ENCODE measurements around the gene MSH6.
"Not testable (repeated sequence)": the region's sequence is repeated elsewhere in the genome, so short reads cannot be mapped to it uniquely, and the experiment has no call there.

The MSH6 gene

GRCh38 chr2:47838249-47838648 is 55.3 kb downstream of the MSH6 start:
- Histone ChIP-seq H3K27ac (ENCODE audit: low read length) (no peak overlapping the region), H3K36me3 (ENCODE audit: control insufficient read depth, insufficient read depth, low read length) (peaks cover 8% of the 10 kb centered on the region; the same call in 1 of the 2 replicates), H3K4me3 (ENCODE audit: low read length) (no peak overlapping the region), H3K4me1 (ENCODE audit: control insufficient read depth, insufficient read depth, low read length) (no peaks in the 10 kb centered on the region), H3K27me3 (ENCODE audit: control insufficient read depth, insufficient read depth, low read length) (no peaks in the 10 kb centered on the region), H3K9me3 (ENCODE audit: control insufficient read depth, insufficient read depth, low read length) (no peaks in the 10 kb centered on the region)
- no peak for DNase-seq (ENCODE audit: low read depth, low spot score)
- WGBS (ENCODE audit: insufficient coverage, insufficient read length) = no CpG with 5 or more reads among the region's 1 CpG

- no CpG with 5 or more reads among the region's 4 CpGs for WGBS (ENCODE audit: insufficient coverage, insufficient read length)
- no peak for DNase-seq (ENCODE audit: low read depth, low spot score)
- Histone ChIP-seq H3K36me3 (ENCODE audit: control insufficient read depth, insufficient read depth, low read length) (peaks cover 8% of the 10 kb centered on the region; the same call in 1 of the 2 replicates), H3K9me3 (ENCODE audit: control insufficient read depth, insufficient read depth, low read length) (no peaks in the 10 kb centered on the region), H3K4me1 (ENCODE audit: control insufficient read depth, insufficient read depth, low read length) (no peaks in the 10 kb centered on the region), H3K27me3 (ENCODE audit: control insufficient read depth, insufficient read depth, low read length) (no peaks in the 10 kb centered on the region), H3K27ac (ENCODE audit: low read length) (no peak overlapping the region), H3K4me3 (ENCODE audit: low read length) (no peak overlapping the region)
These were observed 55.7 kb downstream of the MSH6 start for GRCh38 chr2:47838686-47839085.

- Histone ChIP-seq H3K4me1 (ENCODE audit: control insufficient read depth, insufficient read depth, low read length) (no peaks in the 10 kb centered on the region), H3K36me3 (ENCODE audit: control insufficient read depth, insufficient read depth, low read length) (peaks cover 2% of the 10 kb centered on the region; the same call in 1 of the 2 replicates), H3K9me3 (ENCODE audit: control insufficient read depth, insufficient read depth, low read length) (no peaks in the 10 kb centered on the region), H3K4me3 (ENCODE audit: low read length) (no peak overlapping the region), H3K27me3 (ENCODE audit: control insufficient read depth, insufficient read depth, low read length) (no peaks in the 10 kb centered on the region), H3K27ac (ENCODE audit: low read length) (no peak overlapping the region)
- no peak for DNase-seq (ENCODE audit: low read depth, low spot score)
- WGBS (ENCODE audit: insufficient coverage, insufficient read length) = no CpG with 5 or more reads among the region's 3 CpGs
These were observed 59.9 kb downstream of the MSH6 start for GRCh38 chr2:47842846-47843245.

GRCh38 chr2:47843407-47843806 is 60.5 kb downstream of the MSH6 start:
- no peak overlapping the region for H3K4me3 ChIP-seq (ENCODE audit: low read length)
- DNase-seq (ENCODE audit: low read depth, low spot score) = no peak
- WGBS (ENCODE audit: insufficient coverage, insufficient read length) = no CpG with 5 or more reads among the region's 1 CpG
- no peaks in the 10 kb centered on the region for H3K4me1 ChIP-seq (ENCODE audit: control insufficient read depth, insufficient read depth, low read length)
- H3K36me3 ChIP-seq (ENCODE audit: control insufficient read depth, insufficient read depth, low read length) = peaks cover 2% of the 10 kb centered on the region; the same call in 1 of the 2 replicates
- no peak overlapping the region for H3K27ac ChIP-seq (ENCODE audit: low read length)
- no peaks in the 10 kb centered on the region for H3K27me3 ChIP-seq (ENCODE audit: control insufficient read depth, insufficient read depth, low read length)
- no peaks in the 10 kb centered on the region for H3K9me3 ChIP-seq (ENCODE audit: control insufficient read depth, insufficient read depth, low read length)

DNA sequence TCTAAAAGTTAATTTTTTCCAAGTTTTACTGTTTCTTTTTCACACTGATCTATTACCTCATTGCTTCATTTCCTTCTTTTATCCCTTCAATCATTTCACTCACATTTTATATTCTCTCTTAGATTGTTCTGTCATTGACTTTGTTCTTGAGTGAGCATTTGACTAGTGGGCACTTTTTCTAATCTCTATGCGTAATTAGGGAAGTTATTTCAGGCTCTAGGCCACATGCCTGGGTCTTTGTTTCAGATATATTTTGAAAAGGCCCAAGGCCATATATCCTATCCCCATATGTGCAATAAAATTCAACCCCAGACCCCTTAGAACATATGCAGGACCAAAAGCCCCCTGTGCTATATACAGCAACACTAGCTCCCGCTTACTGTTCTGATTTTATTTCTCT is 61.2 kb downstream of the MSH6 start:
- H3K36me3 ChIP-seq (ENCODE audit: control insufficient read depth, insufficient read depth, low read length) = no peaks in the 10 kb centered on the region
- no CpG with 5 or more reads among the region's 2 CpGs for WGBS (ENCODE audit: insufficient coverage, insufficient read length)

DNA sequence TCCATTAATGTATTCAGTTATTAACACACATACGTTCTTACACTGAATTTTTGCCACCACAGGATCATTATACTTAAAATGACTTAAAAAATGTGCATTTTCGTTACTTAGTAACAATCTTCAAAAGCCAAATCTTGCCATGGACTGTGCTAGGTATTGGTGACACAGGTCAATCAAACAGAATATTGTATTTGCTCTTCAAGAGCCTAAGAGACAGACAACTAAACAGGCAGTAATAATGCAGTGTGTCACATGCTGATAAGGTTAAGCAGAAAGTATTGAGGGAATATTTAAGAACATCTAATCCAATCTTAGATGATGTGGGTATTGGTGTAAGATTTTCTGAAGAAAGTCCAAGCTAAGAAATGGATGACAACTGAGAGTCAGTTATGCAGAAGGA is 66.4 kb downstream of the MSH6 start:
- DNase-seq (ENCODE audit: low read depth, low spot score) = no peak
- Histone ChIP-seq H3K9me3 (ENCODE audit: control insufficient read depth, insufficient read depth, low read length) (no peaks in the 10 kb centered on the region), H3K27me3 (ENCODE audit: control insufficient read depth, insufficient read depth, low read length) (no peaks in the 10 kb centered on the region), H3K27ac (ENCODE audit: low read length) (no peak overlapping the region), H3K36me3 (ENCODE audit: control insufficient read depth, insufficient read depth, low read length) (no peaks in the 10 kb centered on the region), H3K4me3 (ENCODE audit: low read length) (no peak overlapping the region), H3K4me1 (ENCODE audit: control insufficient read depth, insufficient read depth, low read length) (no peaks in the 10 kb centered on the region)
- WGBS (ENCODE audit: insufficient coverage, insufficient read length) = no CpG with 5 or more reads among the region's 2 CpGs

More for the DNA sequence above, 61.2 kb downstream of the MSH6 start:
- Histone ChIP-seq H3K9me3 (ENCODE audit: control insufficient read depth, insufficient read depth, low read length) (no peaks in the 10 kb centered on the region), H3K4me1 (ENCODE audit: control insufficient read depth, insufficient read depth, low read length) (no peaks in the 10 kb centered on the region), H3K4me3 (ENCODE audit: low read length) (no peak overlapping the region), H3K27me3 (ENCODE audit: control insufficient read depth, insufficient read depth, low read length) (no peaks in the 10 kb centered on the region), H3K27ac (ENCODE audit: low read length) (no peak overlapping the region)
- DNase-seq (ENCODE audit: low read depth, low spot score) = no peak

GRCh38 chr2:47850198-47850597 is 67.3 kb downstream of the MSH6 start:
- no CpG with 5 or more reads among the region's 1 CpG for WGBS (ENCODE audit: insufficient coverage, insufficient read length)
- no peak for DNase-seq (ENCODE audit: low read depth, low spot score)
- no peak overlapping the region for H3K27ac ChIP-seq (ENCODE audit: low read length)
- H3K4me1 ChIP-seq (ENCODE audit: control insufficient read depth, insufficient read depth, low read length) = no peaks in the 10 kb centered on the region
- H3K27me3 ChIP-seq (ENCODE audit: control insufficient read depth, insufficient read depth, low read length) = no peaks in the 10 kb centered on the region
- no peaks in the 10 kb centered on the region for H3K36me3 ChIP-seq (ENCODE audit: control insufficient read depth, insufficient read depth, low read length)
- no peaks in the 10 kb centered on the region for H3K9me3 ChIP-seq (ENCODE audit: control insufficient read depth, insufficient read depth, low read length)
- no peak overlapping the region for H3K4me3 ChIP-seq (ENCODE audit: low read length)

DNA sequence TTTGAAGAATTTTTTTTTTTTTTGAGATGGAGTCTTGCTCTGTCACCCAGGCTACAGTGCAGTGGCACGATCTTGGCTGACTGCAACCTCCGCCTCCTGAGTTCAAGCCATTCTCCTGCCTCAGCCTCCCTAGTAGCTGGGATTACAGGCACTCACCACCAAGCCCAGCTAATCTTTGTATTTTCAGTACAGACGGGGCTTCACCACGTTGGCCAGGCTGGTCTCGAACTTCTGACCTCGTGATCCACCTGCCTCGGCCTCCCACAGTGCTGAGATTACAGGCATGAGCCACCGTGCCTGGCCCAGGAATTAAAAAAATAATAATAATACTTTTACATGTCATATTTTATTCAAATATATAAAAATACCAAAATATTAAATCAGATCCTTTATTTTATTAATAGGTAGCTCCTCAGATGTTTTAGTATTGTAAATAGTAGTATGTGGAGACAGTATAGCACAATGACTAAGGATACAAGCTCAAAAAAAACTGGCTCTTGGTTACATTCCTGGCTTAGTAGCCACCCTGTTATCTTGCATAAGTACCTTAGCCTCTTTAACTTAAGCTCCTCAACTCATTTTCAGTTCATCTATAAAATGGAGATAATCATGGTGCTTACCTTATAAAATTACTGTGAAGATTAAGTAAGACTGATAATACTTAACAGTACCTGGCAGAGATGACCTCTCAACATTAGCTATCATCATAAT is 70.3 kb downstream of the MSH6 start:
- not testable (repeated sequence) for H3K9me3 ChIP-seq (ENCODE audit: control insufficient read depth, insufficient read depth, low read length); DNase-seq (ENCODE audit: low read depth, low spot score); H3K4me3 ChIP-seq (ENCODE audit: low read length); H3K4me1 ChIP-seq (ENCODE audit: control insufficient read depth, insufficient read depth, low read length); H3K27me3 ChIP-seq (ENCODE audit: control insufficient read depth, insufficient read depth, low read length); H3K27ac ChIP-seq (ENCODE audit: low read length); H3K36me3 ChIP-seq (ENCODE audit: control insufficient read depth, insufficient read depth, low read length)
- WGBS (ENCODE audit: insufficient coverage, insufficient read length) = no CpG with 5 or more reads among the region's 8 CpGs

All from iPS DF 6.9 (cell line).